HepG2 (cell line): ENCODE results near the gene UGGT1. TPM values are rescaled to one million over a fixed set of nuclear protein-coding genes. Genes with fewer than 3 reads are reported as not detected.

Source experiments
- AGO1 ChIP-seq: fragments of 200-400 bp; formaldehyde crosslinking; IDR thresholded peaks from 2 replicates; pipeline ENCODE4 v1.6.1; 2017; ENCODE audit warnings: mild to moderate bottlenecking, low read depth, low read length, moderate library complexity; ENCODE audit not compliant: poor library complexity, severe bottlenecking
- ATF5 ChIP-seq: sonication (generic); formaldehyde crosslinking; IDR thresholded peaks from 2 replicates; pipeline ENCODE4 v1.4.0; 2020; ENCODE audit warnings: mild to moderate bottlenecking, low read depth, missing genetic modification reagents
- BCL3 ChIP-seq: sonication (generic); formaldehyde crosslinking; IDR thresholded peaks from 2 replicates; pipeline ENCODE4 v1.5.1; 2020; ENCODE audit warnings: mild to moderate bottlenecking, missing genetic modification reagents, moderate library complexity
- ELF1 ChIP-seq: sonication (generic); formaldehyde crosslinking; IDR thresholded peaks from 2 replicates; pipeline ENCODE4 v1.4.0; 2020; ENCODE audit warnings: missing genetic modification reagents
- FLYWCH1 ChIP-seq: sonication (generic); formaldehyde crosslinking; IDR thresholded peaks from 2 replicates; pipeline ENCODE4 v1.8.1; 2023; ENCODE audit warnings: mild to moderate bottlenecking, missing genetic modification reagents
- FOSL2 ChIP-seq: sonication (generic); formaldehyde crosslinking; IDR thresholded peaks from 2 replicates; pipeline ENCODE4 v1.4.0; 2020; ENCODE audit warnings: missing genetic modification reagents
- FOXO1 ChIP-seq: sonication (generic); formaldehyde crosslinking; IDR thresholded peaks from 2 replicates; pipeline ENCODE4 v1.4.0; 2020; ENCODE audit warnings: missing genetic modification reagents
- HOXA3 ChIP-seq: sonication (generic); formaldehyde crosslinking; IDR thresholded peaks from 2 replicates; pipeline ENCODE4 v1.5.0; 2020; ENCODE audit warnings: missing genetic modification reagents
- IRF2 ChIP-seq: IDR thresholded peaks from 2 replicates; pipeline ENCODE4 v1.6.1; 2018; ENCODE audit warnings: missing genetic modification reagents, missing compliant biosample characterization
- ISL2 ChIP-seq: sonication (generic); formaldehyde crosslinking; IDR thresholded peaks from 2 replicates; pipeline ENCODE4 v1.5.0; 2020; ENCODE audit warnings: missing genetic modification reagents
- ISX ChIP-seq: sonication (generic); formaldehyde crosslinking; conservative IDR thresholded peaks from 2 replicates; pipeline ENCODE4 v1.5.0; 2020; ENCODE audit warnings: missing genetic modification reagents
- KLF16 ChIP-seq, 2 experiments: sonication (generic) in 1 of 2; formaldehyde crosslinking in 1 of 2; IDR thresholded peaks; 2 replicates each; pipeline versions ENCODE4 v1.6.1 to v1.8.0; 2016 to 2023; ENCODE audit warnings: missing genetic modification reagents in 2 of 2, missing compliant biosample characterization in 1 of 2
- MBNL3 ChIP-seq: fragments of 250-450 bp; sonication (Bioruptor Pico); conservative IDR thresholded peaks from 2 replicates; pipeline ENCODE4 v1.8.0; 2022; ENCODE audit warnings: mild to moderate bottlenecking, inconsistent platforms
- MIXL1 ChIP-seq: IDR thresholded peaks from 2 replicates; pipeline ENCODE4 v1.6.1; 2016
- NCOA2 ChIP-seq: sonication (generic); formaldehyde crosslinking; IDR thresholded peaks from 2 replicates; pipeline ENCODE4 v1.8.0; 2022; ENCODE audit warnings: inconsistent platforms
- RAD21 ChIP-seq: fragments of 450-650 bp; formaldehyde crosslinking; IDR thresholded peaks from 2 replicates; pipeline ENCODE4 v1.5.0; 2020; ENCODE audit warnings: mild to moderate bottlenecking
- RFX3 ChIP-seq: IDR thresholded peaks from 2 replicates; pipeline ENCODE4 v1.6.1; 2016; ENCODE audit warnings: missing biosample characterization, missing genetic modification reagents
- RNF219 ChIP-seq: sonication (generic); formaldehyde crosslinking; IDR thresholded peaks from 2 replicates; pipeline ENCODE4 v1.5.0; 2020; ENCODE audit warnings: mild to moderate bottlenecking, missing genetic modification reagents
- SRSF9 ChIP-seq: fragments of 200-400 bp; formaldehyde crosslinking; IDR thresholded peaks from 2 replicates; pipeline ENCODE4 v1.6.1; 2018; ENCODE audit warnings: borderline replicate concordance, mild to moderate bottlenecking, low read depth, low read length; ENCODE audit not compliant: insufficient read depth, poor library complexity, severe bottlenecking
- SUZ12 ChIP-seq: fragments of 150-350 bp; IDR thresholded peaks from 2 replicates; pipeline ENCODE4 v1.6.1; 2014; ENCODE audit warnings: low read depth, low read length
- ZBTB14 ChIP-seq: sonication (generic); formaldehyde crosslinking; IDR thresholded peaks from 2 replicates; pipeline ENCODE4 v1.4.0; 2020; ENCODE audit warnings: missing genetic modification reagents
- ZKSCAN5 ChIP-seq: sonication (generic); formaldehyde crosslinking; IDR thresholded peaks from 2 replicates; pipeline ENCODE4 v1.5.1; 2020; ENCODE audit warnings: mild to moderate bottlenecking, missing genetic modification reagents
- ZNF256 ChIP-seq: sonication (generic); formaldehyde crosslinking; conservative IDR thresholded peaks from 2 replicates; pipeline ENCODE4 v1.4.0; 2020; ENCODE audit warnings: missing genetic modification reagents
- ZNF292 ChIP-seq: sonication (generic); formaldehyde crosslinking; IDR thresholded peaks from 2 replicates; pipeline ENCODE4 v1.8.1; 2022; ENCODE audit warnings: mild to moderate bottlenecking, low read depth, missing genetic modification reagents, borderline replicate concordance
- ZNF562 ChIP-seq: sonication (generic); formaldehyde crosslinking; IDR thresholded peaks from 2 replicates; pipeline ENCODE4 v1.8.0; 2022; ENCODE audit warnings: missing genetic modification reagents, borderline replicate concordance
- ZNF724P ChIP-seq: sonication (generic); formaldehyde crosslinking; IDR thresholded peaks from 2 replicates; pipeline ENCODE4 v1.8.0; 2022; ENCODE audit warnings: missing genetic modification reagents, borderline replicate concordance
- polyA plus RNA-seq, 8 experiments: library from polyadenylated mRNA; depleted of rRNA in 3 of 8; stranded (reverse) in 7 of 8; unstranded in 1 of 8; fragments of >200 nt; fragmentation: Illumina TruSeq in 4 of 8; extraction: Trizol in 4 of 8; gene quantifications; 2 replicates each; pipeline versions ENCODE4 v1.2.1 to v1.2.3, GENCODE V29; 2011 to 2016; ENCODE audit warnings: low read depth in 4 of 8, missing spikeins in 1 of 8, mixed read lengths in 1 of 8; ENCODE audit not compliant: insufficient read depth in 1 of 8
- total RNA-seq, 5 experiments: library from RNA; depleted of rRNA; stranded (reverse); fragments of >200 nt; fragmentation: Illumina TruSeq; extraction: Trizol; gene quantifications; 2 replicates each; pipeline ENCODE4 v1.2.3, GENCODE V29; 2016; ENCODE audit warnings: low read depth in 1 of 5

UGGT1 gene
- total and polyA plus RNA-seq, 2 of the 13 experiments (the other 11 are each of a cell fraction or from before 2014, with no cell fraction given), result 35.8 to 83.2 TPM

GRCh38 chr2:128195435-128195984 is 104.5 kb downstream of the UGGT1 start (continued):
- TF ChIP-seq ZBTB14 (CRISPR knock-in tag) (no peak), IRF2 (peak; percentile 64; the same call in 1 of the 2 replicates), ELF1 (CRISPR knock-in tag) (peak; percentile 84), ZNF562 (CRISPR knock-in tag) (no peak), MIXL1 (CRISPR knock-in tag) (peak; percentile 80; the same call in 1 of the 2 replicates), FLYWCH1 (CRISPR knock-in tag) (no peak), ISX (CRISPR knock-in tag) (no peak), ZNF256 (CRISPR knock-in tag) (peak; percentile 80; the same call in 1 of the 2 replicates), ISL2 (CRISPR knock-in tag) (peak; percentile 48; the same call in 1 of the 2 replicates), ATF5 (CRISPR knock-in tag) (no peak), NCOA2 (CRISPR knock-in tag) (peak; percentile 74), SRSF9 (no peak), MBNL3 (CRISPR knock-in tag) (no peak), ZNF292 (CRISPR knock-in tag) (peak; percentile 44; the same call in 1 of the 2 replicates), BCL3 (peak; percentile 20; the same call in 1 of the 2 replicates), RFX3 (CRISPR knock-in tag) (no peak), KLF16 (CRISPR knock-in tag; IDR thresholded peaks at IDR 0.05) (peak in 1 of 2 experiments; percentile 76; a peak in 1 of 4 replicates), FOSL2 (CRISPR knock-in tag) (peak; percentile 45; the same call in 1 of the 2 replicates), RAD21 (CRISPR knock-in tag) (0 out of 2 replicates have a peak, but pooled peaks have one; percentile 18), HOXA3 (CRISPR knock-in tag) (peak; percentile 38), AGO1 (no peak), RNF219 (CRISPR knock-in tag) (no peak), FOXO1 (CRISPR knock-in tag) (peak; percentile 66; the same call in 1 of the 2 replicates), SUZ12 (no peak), ZKSCAN5 (CRISPR knock-in tag) (peak; percentile 35; the same call in 1 of the 2 replicates), ZNF724P (CRISPR knock-in tag) (no peak)
